COLO829 (cell line): ENCODE measurements around the gene GNB1L.

Experiments
- DNase-seq: peaks from one replicate; pipeline ENCODE4 v3.0.0; 2012; ENCODE audit warnings: low spot score

The GNB1L gene

DNA sequence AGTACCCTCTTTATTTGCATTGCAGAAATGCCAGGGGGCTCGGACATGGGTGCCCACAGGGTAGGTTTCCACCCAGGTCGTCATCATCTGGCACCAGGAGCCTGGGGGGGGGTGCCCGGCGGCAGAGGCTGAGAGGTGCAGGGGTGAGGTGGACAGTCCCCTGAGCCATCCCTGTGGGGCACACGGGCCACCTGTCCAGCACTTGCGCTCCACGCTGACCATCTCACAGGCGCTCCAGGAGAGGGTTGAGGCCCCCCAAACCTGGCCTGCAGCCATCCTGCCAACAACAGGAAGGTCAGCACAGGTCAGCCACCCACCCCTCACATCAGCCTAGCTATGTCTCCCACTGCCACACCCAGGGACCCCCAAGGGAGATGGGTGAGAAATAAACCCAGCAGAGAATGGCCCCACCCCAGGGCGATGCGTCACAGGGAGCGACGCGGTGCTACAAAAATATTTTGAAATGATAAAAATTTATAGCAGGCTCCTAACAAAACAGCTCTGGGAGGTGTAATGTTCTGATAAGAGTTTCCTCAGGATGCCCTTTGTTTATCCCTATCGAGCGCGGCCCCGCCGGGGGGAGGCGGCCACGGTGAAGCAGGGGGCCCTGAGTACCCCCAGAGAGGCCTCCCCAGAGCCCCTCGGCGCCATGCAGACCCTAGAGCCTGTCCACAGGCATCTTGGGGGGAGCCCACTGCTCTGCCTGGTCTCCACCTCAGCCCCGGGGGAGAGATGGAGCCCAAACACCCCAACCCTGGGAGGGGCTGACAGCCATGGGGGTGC is 21.0 kb upstream of the GNB1L start:
- no peak for DNase-seq

GRCh38 chr22:19875061-19875530 is 20.4 kb upstream of the GNB1L start:
- DNase-seq: no peak

- DNase-seq: no peak
Observed at GRCh38 chr22:19874307-19875060, 19.8 kb upstream of the GNB1L start.

- no peak for DNase-seq
Observed at GRCh38 chr22:19873960-19874306, 19.3 kb upstream of the GNB1L start.

DNA sequence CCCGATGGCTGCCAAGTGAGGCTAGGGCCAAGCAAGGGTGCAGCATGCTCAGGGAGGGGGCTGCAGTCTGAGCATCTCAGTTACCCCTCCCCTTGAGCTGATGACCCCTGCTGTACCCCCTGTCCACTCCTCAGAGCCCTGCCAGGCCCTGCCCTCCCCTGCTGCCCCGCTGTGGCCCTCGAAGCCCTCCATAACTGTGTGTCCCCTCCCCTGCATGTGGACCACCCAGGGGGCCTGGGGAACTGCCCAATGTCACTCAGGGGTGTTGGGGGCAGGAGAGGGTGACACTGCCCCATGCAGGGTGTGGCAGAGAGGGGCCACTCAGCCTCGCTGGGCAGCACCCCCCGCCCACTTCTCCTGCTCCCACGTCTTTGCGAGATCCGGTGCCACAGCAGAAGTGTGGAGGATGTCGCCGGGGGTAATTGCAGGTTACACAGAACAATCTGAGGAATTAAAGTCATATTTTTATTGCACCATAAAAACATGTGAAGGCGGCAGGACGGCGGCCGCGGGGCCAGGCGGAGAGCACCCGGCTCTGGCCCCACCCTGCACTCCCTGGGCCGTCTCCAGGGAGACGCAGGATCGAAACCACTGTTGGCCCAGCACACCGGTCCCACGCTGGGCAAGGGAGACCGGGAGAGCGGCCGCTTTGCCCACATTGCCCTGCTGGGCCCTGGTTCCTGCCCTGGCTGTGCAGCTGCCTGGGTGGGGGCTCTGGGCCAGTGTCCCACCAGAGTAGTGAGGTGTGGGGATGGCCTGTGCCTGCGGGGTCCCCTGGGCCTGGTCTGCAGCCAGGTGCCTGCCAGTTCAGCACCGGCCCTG is 18.7 kb upstream of the GNB1L start:
- DNase-seq: no peak

DNA sequence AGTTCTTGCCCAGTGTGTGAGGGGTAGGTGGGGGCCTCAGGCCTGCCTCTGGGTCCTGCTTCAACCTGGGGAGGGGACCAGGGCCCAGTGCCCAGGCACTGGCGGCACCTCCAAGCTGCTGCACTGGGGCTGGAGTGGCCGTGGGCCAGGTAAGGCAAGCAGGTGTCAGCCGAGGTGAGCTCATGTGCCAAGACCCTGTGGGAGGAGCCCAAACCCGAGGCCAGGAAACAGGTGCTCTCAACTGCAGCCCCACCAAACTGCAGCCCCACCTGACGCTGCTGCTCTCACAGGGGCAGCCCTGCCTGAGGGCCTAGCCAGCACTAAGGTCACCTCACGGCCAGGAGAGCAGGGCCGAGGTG is 18.1 kb upstream of the GNB1L start:
- DNase-seq: no peak

- DNase-seq: no peak
Observed at GRCh38 chr22:19871845-19872778, 17.4 kb upstream of the GNB1L start.

GRCh38 chr22:19871023-19871844 is 16.6 kb upstream of the GNB1L start:
- no peak for DNase-seq

GRCh38 chr22:19870153-19871022 is 15.7 kb upstream of the GNB1L start:
- no peak for DNase-seq

- DNase-seq: no peak
Observed at GRCh38 chr22:19869497-19870152, 15.0 kb upstream of the GNB1L start.

GRCh38 chr22:19868773-19869471 is 14.2 kb upstream of the GNB1L start:
- DNase-seq: peak; percentile 63

- no peak for DNase-seq
Observed at GRCh38 chr22:19868333-19868732, 13.7 kb upstream of the GNB1L start.

GRCh38 chr22:19867617-19868016 is 12.9 kb upstream of the GNB1L start:
- no peak for DNase-seq

DNA sequence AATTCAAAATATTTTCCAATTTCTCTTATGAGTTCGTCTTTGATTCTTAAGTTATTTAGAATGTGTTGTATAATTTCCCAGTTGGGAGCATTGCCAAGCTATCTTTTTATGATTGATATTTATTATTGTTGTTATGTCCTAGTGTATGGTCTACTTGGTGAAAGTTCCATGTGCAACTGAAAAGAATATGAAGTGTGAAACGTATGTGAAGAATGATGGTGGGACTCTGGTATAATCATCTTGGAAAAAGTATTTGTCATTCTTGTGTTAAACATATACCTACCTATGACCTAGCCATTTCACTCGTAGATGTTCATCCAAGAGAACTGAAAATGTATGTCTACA is 12.0 kb upstream of the GNB1L start:
- no peak for DNase-seq

GRCh38 chr22:19865141-19865829 is 10.6 kb upstream of the GNB1L start:
- no peak for DNase-seq

DNA sequence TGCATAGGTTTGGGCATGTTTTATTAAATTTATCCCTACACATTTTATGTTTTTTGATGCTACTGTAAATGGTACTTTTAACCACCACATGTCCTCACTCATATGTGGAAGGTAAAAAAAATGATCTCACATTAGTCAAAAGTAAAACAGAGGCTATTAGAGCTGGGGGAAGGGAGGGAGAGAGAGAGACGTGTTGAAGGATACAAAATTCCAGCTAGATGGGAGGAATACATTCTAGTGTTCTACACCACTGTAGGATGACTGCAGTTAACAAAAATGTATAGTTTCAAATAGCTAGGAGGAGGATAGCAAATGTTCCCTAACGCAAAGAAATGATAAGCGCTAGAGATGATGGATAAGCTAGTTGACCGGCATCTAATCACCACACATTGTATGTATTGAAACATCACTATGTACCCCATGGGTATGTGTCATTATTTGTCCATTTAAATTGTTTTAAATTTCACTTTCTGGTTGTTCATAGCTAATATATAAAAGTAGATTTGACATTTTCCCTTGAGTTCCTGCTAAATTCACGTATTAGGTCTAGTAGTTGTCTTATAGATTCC is 9.9 kb upstream of the GNB1L start:
- DNase-seq: no peak

DNA sequence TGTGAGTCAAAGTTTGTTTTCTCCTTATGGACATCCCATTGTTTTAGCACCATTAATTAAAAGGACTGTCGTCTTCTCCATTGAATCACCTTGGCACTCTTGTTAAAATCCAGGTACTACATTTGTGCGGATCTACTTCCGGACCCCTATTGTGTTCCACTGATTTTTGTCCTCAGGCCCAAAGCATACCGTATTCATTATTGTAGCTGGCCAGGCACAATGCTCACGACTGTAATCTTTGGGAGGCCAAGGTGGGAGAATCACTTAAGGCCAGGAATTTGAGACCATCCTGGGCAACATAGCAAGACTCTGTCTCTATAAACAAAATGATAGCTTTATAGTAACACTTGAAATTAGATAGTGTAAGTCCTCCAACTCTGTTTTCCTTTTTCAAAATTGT is 8.9 kb upstream of the GNB1L start:
- DNase-seq: no peak
